ENCODE results near the gene MEGF11.

- TF ChIP-seq CTCF (IDR thresholded peaks at IDR 0.05) (no peak), POLR2A (IDR thresholded peaks at IDR 0.05) (no peak)
These were observed 135.7 kb downstream of the MEGF11 start for GRCh38 chr15:66117841-66118240.
